ENCODE results near the gene CAB39. TPM values are rescaled to one million over a fixed set of nuclear protein-coding genes. Genes with fewer than 3 reads are reported as not detected.

Gene CAB39
- total and polyA plus RNA-seq, 2 donors (not counting 1 experiment from before 2014, with no cell fraction given), result 21.7 to 75.7 TPM

DNA sequence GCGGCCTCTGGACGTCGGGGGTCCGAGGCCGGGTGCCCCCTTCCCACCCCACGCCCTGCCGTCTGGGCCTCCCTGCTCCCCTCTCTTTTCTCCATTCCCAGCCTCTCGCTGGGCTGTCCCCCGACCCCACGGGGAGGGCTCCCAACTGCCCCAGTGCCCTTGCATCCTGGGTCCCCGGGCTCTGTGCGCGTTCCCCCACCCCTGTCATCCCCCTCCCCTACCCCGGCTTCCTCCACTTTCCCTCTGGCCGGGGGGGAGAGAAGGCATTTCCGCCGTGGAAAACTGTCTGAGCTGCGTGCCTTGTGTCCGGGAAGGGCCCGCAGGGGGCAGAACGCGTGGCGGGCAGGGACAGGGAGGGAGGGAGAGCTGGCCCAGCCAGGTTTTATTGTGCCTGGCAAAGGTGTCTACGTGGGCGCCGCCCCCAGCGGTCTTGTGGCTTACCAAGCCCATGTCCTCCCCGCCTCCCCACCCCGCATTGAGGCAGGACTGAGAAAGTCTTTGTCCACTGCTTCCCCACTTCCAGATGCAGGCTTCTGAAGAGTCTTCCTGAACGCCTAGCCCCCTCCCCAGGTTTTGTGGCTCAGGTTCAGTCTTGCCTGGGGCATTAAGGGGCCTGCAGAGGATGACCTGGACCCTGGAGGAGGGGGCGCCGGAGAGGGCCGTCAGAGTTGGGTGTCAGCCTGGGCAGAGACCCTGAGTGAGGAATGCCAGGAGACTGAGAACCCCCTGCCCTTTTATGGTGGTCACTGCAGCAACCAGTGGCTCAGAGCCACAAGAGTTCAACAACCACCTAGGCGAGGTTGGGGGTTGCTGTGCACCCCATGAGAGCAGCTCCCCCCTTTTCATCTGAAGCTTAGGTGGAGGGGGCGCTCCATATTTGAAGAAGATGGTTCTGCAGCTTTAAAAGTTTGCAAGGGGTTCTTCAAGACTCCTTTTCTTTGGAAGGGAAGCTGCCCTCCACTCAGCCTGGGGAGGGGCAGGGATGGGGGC lies 153.4 kb downstream of the CAB39 start:
- peak; percentile 52 for DNase-seq
- Histone ChIP-seq H3K36me3 (replicated peaks in 1 of 2; ENCODE audit: control extremely low read depth in 1 of 2, control insufficient read depth in 1 of 2, extremely low read depth in 1 of 2, insufficient read depth in 2 of 2, low read length in 1 of 2) (no peaks in the 10 kb centered on the region), H3K4me3 (ENCODE audit: control extremely low read depth in 1 of 5, extremely low read depth in 1 of 5, insufficient read depth in 1 of 5, low read depth in 2 of 5, low read length in 4 of 5) (peak overlapping the region in 4 of 5 experiments; percentile 48 to 83 (median 66)), H2AFZ (ENCODE audit: insufficient read depth, low read depth, low read length, poor library complexity, severe bottlenecking) (peak overlapping the region; percentile 89), H3K4me1 (ENCODE audit: control insufficient read depth in 2 of 2, insufficient read depth in 2 of 2, low read length in 2 of 2) (peaks cover 59 to 72% of the 10 kb centered on the region in 2 donors), H4K20me1 (ENCODE audit: control insufficient read depth, insufficient read depth, low read length, poor library complexity, severe bottlenecking) (peaks cover 5% of the 10 kb centered on the region), H3K9ac (ENCODE audit: low read length) (peak overlapping the region; percentile 78), H3K27me3 (replicated peaks in 1 of 4; ENCODE audit: control extremely low read depth in 1 of 4, control insufficient read depth in 3 of 4, insufficient read depth in 4 of 4, low read length in 3 of 4) (no peaks in the 10 kb centered on the region), H3K4me2 (replicated peaks; ENCODE audit: low read depth, low read length, poor library complexity, severe bottlenecking) (peak overlapping the region; percentile 99), H3K27ac (ENCODE audit: low read length in 2 of 2) (peak overlapping the region; percentile 21 to 63), H3K79me2 (ENCODE audit: control insufficient read depth, insufficient read depth, low read length) (peaks cover 48% of the 10 kb centered on the region), H3K9me3 (ENCODE audit: control extremely low read depth in 1 of 3, control insufficient read depth in 2 of 3, insufficient read depth in 1 of 3, low read length in 2 of 3) (peaks cover 0 to 16% (median 0%) of the 10 kb centered on the region in 3 donors)
- intact Hi-C loops (cut with micrococcal nuclease), result loop anchor here (1.0 to 2.0 kb wide), 2 partner anchors 7 to 17 kb away; no protein-coding TSS in a partner anchor
- POLR2A ChIA-PET, result interaction anchor here (0.6 kb wide), 1 partner anchor 142 kb away, joined by 4 read pairs; no protein-coding TSS in a partner anchor
- CTCF ChIA-PET, result interaction anchor here (0.7 to 5.5 kb wide), 14 partner anchors 7 to 121 kb away, joined by 3 to 40 read pairs (median 5); no protein-coding TSS in a partner anchor
- H3K4me1 Mint-ChIP-seq, result peaks cover 68% of the 10 kb centered on the region
- TF ChIP-seq, protein P1, sequence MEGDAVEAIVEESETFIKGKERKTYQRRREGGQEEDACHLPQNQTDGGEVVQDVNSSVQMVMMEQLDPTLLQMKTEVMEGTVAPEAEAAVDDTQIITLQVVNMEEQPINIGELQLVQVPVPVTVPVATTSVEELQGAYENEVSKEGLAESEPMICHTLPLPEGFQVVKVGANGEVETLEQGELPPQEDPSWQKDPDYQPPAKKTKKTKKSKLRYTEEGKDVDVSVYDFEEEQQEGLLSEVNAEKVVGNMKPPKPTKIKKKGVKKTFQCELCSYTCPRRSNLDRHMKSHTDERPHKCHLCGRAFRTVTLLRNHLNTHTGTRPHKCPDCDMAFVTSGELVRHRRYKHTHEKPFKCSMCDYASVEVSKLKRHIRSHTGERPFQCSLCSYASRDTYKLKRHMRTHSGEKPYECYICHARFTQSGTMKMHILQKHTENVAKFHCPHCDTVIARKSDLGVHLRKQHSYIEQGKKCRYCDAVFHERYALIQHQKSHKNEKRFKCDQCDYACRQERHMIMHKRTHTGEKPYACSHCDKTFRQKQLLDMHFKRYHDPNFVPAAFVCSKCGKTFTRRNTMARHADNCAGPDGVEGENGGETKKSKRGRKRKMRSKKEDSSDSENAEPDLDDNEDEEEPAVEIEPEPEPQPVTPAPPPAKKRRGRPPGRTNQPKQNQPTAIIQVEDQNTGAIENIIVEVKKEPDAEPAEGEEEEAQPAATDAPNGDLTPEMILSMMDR (IDR thresholded peaks at IDR 0.05), result no peak
- no peak for ATAC-seq (ENCODE audit: low read depth)
- H3K4me3 Mint-ChIP-seq, result peak overlapping the region; percentile 90
- H3K9me3 Mint-ChIP-seq (ENCODE audit: insufficient read depth), result no peaks in the 10 kb centered on the region
- peak overlapping the region; percentile 80 for H3K27ac Mint-ChIP-seq
- 12% methylated on average over 30 of the region's 35 CpGs for WGBS (ENCODE audit: insufficient coverage)
- H3K27me3 Mint-ChIP-seq, result peaks cover 7% of the 10 kb centered on the region

Measured in B cell (primary cell).